ENCODE results near the gene UVRAG. TPM values are rescaled to one million over a fixed set of nuclear protein-coding genes. Genes with fewer than 3 reads are reported as not detected.
"Not testable (repeated sequence)": the region's sequence is repeated elsewhere in the genome, so short reads cannot be mapped to it uniquely, and the experiment has no call there.

UVRAG gene
- total RNA-seq, 2 experiments from 2014 or later: 18.2 to 19.9 TPM

GRCh38 chr11:75959540-75959939 is 144.5 kb downstream of the UVRAG start:
- no peaks in the 10 kb centered on the region for H3K4me1 Mint-ChIP-seq
- no peaks in the 10 kb centered on the region for H3K9me3 Mint-ChIP-seq
- CTCF ChIA-PET: no interaction called here
- peaks cover 6% of the 10 kb centered on the region for H3K36me3 Mint-ChIP-seq (ENCODE audit: low read depth)
- DNase-seq: no peak
- POLR2A ChIA-PET: no interaction called here
- no peak overlapping the region for H3K4me3 Mint-ChIP-seq
- no peaks in the 10 kb centered on the region for H3K27me3 Mint-ChIP-seq
- H3K27ac Mint-ChIP-seq: no peak overlapping the region

DNA sequence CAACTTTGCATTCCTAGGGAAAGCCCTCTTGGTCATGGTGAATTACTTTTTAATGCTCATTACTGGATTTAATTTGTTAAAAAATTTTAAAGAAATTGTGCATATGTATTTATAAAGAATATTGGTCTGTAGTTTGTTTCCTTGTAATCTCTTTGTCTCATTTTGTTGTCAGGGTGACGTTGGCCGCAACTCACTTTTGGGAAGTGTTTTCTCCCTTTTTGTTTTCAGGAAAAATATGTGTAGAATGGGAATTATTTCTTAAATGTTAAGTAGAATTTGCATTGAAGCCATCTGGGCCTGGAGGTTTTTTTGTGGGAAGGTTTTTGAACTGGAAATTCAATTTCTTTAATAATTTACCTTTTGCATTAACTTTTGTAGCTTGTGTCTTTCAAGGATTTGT is 149.1 kb downstream of the UVRAG start:
- POLR2A ChIA-PET: no interaction called here
- Mint-ChIP-seq H3K27me3 (no peaks in the 10 kb centered on the region), H3K4me1 (no peaks in the 10 kb centered on the region), H3K36me3 (ENCODE audit: low read depth) (no peaks in the 10 kb centered on the region), H3K27ac (no peak overlapping the region), H3K9me3 (no peaks in the 10 kb centered on the region), H3K4me3 (no peak overlapping the region)
- no peak for DNase-seq
- CTCF ChIA-PET: no interaction called here

DNA sequence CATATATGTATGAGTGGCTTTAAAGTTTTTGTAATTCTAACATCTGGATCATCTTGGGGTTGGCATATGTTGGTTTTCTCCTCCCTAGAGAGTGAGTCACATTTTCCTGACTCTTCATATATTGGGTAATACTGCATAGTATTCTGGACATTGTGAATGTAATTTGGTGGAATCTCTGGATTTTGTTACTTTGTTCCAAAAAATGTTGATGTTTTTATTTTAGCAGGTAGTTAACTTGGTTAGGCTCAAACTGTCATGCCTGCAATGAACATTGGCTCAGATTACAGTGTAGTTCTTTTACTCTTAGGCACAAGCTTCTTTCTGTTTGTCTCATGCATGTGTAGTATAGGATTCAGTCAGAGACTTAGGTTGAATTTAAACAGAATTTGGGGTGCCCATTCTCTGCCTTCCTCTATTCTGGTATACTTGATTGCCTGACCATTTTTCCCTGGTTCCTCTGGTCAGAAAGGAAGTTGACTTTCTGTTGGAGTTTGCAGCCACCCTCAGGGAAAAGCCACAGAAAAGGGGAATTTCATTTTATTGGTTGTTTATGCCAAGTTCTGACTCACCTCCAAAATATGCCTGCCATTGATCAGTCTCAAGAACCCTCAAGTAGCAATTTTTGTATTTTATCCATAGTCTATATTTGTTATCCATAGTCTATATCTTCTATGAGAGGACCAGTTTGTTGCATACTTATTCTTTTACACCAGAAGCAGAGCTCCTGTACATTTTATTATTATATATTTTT is 151.7 kb downstream of the UVRAG start:
- no peaks in the 10 kb centered on the region for H3K27me3 Mint-ChIP-seq
- H3K36me3 Mint-ChIP-seq (ENCODE audit: low read depth): no peaks in the 10 kb centered on the region
- ChIA-PET POLR2A (no interaction called here), CTCF (no interaction called here)
- no peaks in the 10 kb centered on the region for H3K4me1 Mint-ChIP-seq
- no peak for DNase-seq
- no peaks in the 10 kb centered on the region for H3K9me3 Mint-ChIP-seq
- H3K27ac Mint-ChIP-seq: no peak overlapping the region
- no peak overlapping the region for H3K4me3 Mint-ChIP-seq

- peaks cover 7% of the 10 kb centered on the region for H3K9me3 Mint-ChIP-seq
- no peaks in the 10 kb centered on the region for H3K27me3 Mint-ChIP-seq
- DNase-seq: no peak
- no peak overlapping the region for H3K4me3 Mint-ChIP-seq
- no peaks in the 10 kb centered on the region for H3K4me1 Mint-ChIP-seq
- ChIA-PET POLR2A (no interaction called here), CTCF (no interaction called here)
- H3K36me3 Mint-ChIP-seq (ENCODE audit: low read depth): peaks cover 6% of the 10 kb centered on the region
- H3K27ac Mint-ChIP-seq: no peak overlapping the region
These were observed 153.1 kb downstream of the UVRAG start for GRCh38 chr11:75968021-75968625.

DNA sequence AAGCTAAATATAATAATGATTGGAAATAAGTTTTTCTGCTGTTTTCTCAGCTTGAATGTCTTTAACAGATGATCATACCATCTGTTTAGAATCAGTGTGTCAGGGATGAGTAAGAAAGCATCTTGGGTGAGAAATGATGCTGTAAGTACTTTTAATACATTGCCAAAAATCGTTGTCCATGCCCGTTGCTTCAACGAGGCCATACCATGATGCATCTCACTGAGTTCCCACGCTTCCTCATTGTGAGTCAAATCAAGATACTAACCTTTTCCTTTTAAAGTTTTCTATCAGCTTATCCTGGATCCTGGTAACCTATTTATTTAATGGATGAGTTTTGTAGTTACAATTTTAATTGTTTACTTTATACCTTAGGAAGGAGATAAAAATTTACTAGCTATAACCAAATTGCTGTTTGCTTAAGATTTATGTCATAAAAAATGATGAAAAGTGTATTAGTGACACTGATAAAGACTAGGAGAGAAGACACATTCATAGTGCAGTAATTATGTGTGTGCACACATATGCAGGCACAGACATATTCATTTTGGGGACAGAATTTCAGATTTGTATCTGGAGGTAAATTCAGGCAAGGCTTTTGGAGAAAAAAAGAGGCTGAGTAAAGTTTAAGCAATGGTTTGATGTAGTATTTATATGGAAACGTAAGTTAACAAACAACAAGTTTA is 154.8 kb downstream of the UVRAG start:
- Mint-ChIP-seq H3K4me1 (no peaks in the 10 kb centered on the region), H3K36me3 (ENCODE audit: low read depth) (peaks cover 13% of the 10 kb centered on the region), H3K27ac (no peak overlapping the region), H3K4me3 (no peak overlapping the region), H3K9me3 (peaks cover 14% of the 10 kb centered on the region), H3K27me3 (no peaks in the 10 kb centered on the region)
- ChIA-PET POLR2A (no interaction called here), CTCF (interaction anchor here (0.5 kb wide), 1 partner anchor 67 kb away, joined by 3 read pairs; no protein-coding TSS in a partner anchor)
- no peak for DNase-seq

GRCh38 chr11:75973710-75974109 is 158.7 kb downstream of the UVRAG start:
- H3K4me3 Mint-ChIP-seq, CTCF ChIA-PET, H3K4me1 Mint-ChIP-seq, H3K27me3 Mint-ChIP-seq, DNase-seq, H3K27ac Mint-ChIP-seq, POLR2A ChIA-PET: not testable (repeated sequence)
- peaks cover 17% of the 10 kb centered on the region for H3K36me3 Mint-ChIP-seq (ENCODE audit: low read depth)
- peaks cover 14% of the 10 kb centered on the region for H3K9me3 Mint-ChIP-seq

DNA sequence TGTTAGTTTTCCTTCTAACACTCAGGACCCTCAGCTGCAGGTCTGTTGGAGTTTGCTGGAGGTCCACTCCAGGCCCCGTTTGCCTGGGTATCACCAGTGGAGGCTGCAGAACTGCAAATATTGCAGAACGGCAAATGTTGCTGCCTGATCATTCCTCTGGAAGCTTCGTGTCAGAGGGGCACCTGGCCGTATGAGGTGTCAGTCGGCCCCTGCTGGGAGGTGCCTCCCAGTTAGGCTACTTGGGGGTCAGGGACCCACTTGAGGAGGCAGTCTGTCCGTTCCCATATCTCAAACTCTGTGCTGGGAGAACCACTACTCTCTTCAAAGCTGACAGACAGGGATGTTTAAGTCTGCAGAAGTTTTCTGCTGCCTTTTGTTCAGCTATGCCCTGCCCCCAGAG is 164.1 kb downstream of the UVRAG start:
- POLR2A ChIA-PET, H3K27ac Mint-ChIP-seq, DNase-seq, H3K4me3 Mint-ChIP-seq, H3K27me3 Mint-ChIP-seq, H3K9me3 Mint-ChIP-seq, H3K4me1 Mint-ChIP-seq: not testable (repeated sequence)
- H3K36me3 Mint-ChIP-seq (ENCODE audit: low read depth): peaks cover 14% of the 10 kb centered on the region
- CTCF ChIA-PET: interaction anchor here (0.6 kb wide), 1 partner anchor 131 kb away, joined by 3 read pairs; no protein-coding TSS in a partner anchor

DNA sequence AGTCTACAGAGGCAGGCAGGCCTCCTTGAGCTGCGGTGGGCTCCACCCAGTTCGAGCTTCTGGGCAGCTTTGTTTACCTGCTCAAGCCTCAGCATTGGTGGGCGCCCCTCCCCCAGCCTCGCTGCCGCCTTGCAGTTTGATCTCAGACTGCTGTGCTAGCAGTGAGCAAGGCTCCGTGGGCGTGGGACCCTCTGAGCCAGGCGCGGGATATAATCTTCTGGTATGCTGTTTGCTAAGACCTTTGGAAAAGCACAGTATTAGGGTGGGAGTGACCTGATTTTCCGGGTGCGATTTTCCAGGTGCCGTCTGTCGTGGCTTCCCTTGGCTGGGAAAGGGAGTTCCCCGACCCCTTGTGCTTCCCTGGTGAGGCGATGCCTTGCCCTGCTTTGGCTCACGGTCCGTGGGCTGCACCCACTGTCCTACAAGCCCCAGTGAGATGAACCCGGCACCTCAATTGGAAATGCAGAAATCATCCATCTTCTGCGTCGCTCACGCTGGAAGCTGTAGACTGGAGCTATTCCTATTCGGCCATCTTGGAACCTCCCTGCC is 164.5 kb downstream of the UVRAG start:
- peaks cover 18% of the 10 kb centered on the region for H3K36me3 Mint-ChIP-seq (ENCODE audit: low read depth)
- H3K27me3 Mint-ChIP-seq, H3K4me1 Mint-ChIP-seq, CTCF ChIA-PET, H3K4me3 Mint-ChIP-seq, DNase-seq, H3K9me3 Mint-ChIP-seq, POLR2A ChIA-PET, H3K27ac Mint-ChIP-seq: not testable (repeated sequence)

GRCh38 chr11:75980031-75980430 is 165.0 kb downstream of the UVRAG start:
- ChIA-PET POLR2A (no interaction called here), CTCF (no interaction called here)
- no peak for DNase-seq
- Mint-ChIP-seq H3K36me3 (ENCODE audit: low read depth) (peaks cover 19% of the 10 kb centered on the region), H3K27ac (peak overlapping the region; percentile 26), H3K4me1 (no peaks in the 10 kb centered on the region), H3K27me3 (peaks cover 2% of the 10 kb centered on the region), H3K9me3 (no peaks in the 10 kb centered on the region), H3K4me3 (no peak overlapping the region)

DNA sequence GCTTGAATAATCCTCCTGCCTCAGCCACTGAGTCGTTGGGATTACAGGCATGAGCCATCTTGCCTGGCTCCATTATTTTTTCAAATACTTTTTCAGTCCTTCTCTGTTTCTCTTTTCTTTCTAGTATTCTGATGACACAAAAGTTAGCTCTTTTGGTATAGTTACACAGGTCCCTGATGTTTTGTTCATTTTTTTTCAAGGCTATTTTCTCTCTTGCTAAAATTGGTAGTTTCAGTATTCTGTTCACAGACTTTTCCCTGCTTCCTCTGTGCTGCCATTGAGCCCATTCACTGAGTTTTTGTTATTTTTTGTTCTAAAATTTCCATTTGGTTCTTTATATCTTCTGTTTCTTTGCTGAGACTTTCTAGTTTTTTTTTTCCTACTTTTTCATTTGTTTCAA is 166.5 kb downstream of the UVRAG start:
- Mint-ChIP-seq H3K4me1 (no peaks in the 10 kb centered on the region), H3K9me3 (no peaks in the 10 kb centered on the region), H3K4me3 (no peak overlapping the region), H3K36me3 (ENCODE audit: low read depth) (peaks cover 19% of the 10 kb centered on the region), H3K27me3 (no peaks in the 10 kb centered on the region), H3K27ac (no peak overlapping the region)
- ChIA-PET POLR2A (no interaction called here), CTCF (interaction anchor here (0.5 kb wide), 1 partner anchor 641 kb away, joined by 3 read pairs; no protein-coding TSS in a partner anchor)
- no peak for DNase-seq

DNA sequence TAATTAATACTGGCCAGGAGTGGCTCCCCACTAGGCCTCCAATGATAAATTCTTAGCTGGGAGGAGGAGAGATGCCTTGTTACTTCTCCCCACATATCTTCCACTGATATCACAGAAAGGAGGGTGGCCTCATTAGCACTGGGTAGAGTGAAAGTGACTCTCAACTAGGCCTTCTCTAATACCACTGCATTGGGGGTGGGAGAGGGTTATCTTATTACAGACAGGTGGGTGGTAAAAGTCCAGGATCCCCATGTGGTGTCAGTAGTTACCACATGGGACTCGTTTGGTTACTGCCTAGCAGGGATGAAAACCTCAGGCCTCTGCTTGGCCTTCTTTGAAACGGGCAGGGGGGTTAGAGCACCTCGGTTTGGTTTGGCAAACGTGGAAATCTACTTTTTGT is 167.3 kb downstream of the UVRAG start:
- Mint-ChIP-seq H3K27me3 (no peaks in the 10 kb centered on the region), H3K4me3 (no peak overlapping the region), H3K36me3 (ENCODE audit: low read depth) (peaks cover 19% of the 10 kb centered on the region), H3K4me1 (no peaks in the 10 kb centered on the region), H3K9me3 (no peaks in the 10 kb centered on the region), H3K27ac (no peak overlapping the region)
- ChIA-PET CTCF (no interaction called here), POLR2A (no interaction called here)
- DNase-seq: no peak

DNA sequence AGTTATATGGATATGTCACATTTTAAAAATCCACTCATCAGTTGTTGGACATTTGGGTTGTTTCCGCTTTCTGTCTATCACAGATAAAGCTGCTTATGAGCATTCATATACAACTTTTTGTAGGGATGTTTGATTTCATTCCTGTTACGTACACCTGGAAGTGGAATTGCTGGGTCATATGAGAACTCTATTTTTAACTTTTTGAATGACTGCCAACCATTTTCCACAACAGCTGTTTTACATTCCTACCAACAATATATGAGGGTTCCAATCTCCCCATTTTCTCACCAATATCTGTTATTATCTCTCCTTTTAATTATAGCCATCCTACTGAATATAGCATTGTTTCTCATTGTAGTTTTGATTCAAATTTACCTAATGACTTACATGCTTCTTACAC is 172.0 kb downstream of the UVRAG start:
- no peaks in the 10 kb centered on the region for H3K9me3 Mint-ChIP-seq
- peaks cover 4% of the 10 kb centered on the region for H3K4me1 Mint-ChIP-seq
- ChIA-PET CTCF (no interaction called here), POLR2A (no interaction called here)
- H3K4me3 Mint-ChIP-seq: no peak overlapping the region
- H3K36me3 Mint-ChIP-seq (ENCODE audit: low read depth): peaks cover 12% of the 10 kb centered on the region
- no peak for DNase-seq
- no peaks in the 10 kb centered on the region for H3K27me3 Mint-ChIP-seq
- H3K27ac Mint-ChIP-seq: no peak overlapping the region

DNA sequence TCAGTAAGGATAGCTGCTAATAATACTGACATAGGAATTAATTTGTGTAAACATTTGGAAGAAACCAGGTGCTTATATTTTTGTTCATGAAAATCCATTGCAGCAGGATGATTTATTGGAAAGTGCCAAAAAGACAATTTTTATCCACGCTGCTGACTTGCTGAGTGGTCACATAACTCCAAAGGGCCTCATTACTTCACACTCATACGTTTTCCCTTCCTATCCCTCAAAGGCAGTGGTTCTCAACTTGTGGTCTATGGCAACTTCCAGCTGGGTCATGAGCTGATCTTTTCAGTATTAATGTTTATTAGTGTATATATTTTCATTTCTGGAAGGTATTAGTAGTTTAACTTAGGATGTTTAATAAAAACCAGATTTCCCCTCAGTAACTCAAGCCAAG is 178.1 kb downstream of the UVRAG start:
- ChIA-PET POLR2A (no interaction called here), CTCF (no interaction called here)
- Mint-ChIP-seq H3K4me1 (peaks cover 4% of the 10 kb centered on the region), H3K4me3 (no peak overlapping the region), H3K27me3 (no peaks in the 10 kb centered on the region), H3K9me3 (no peaks in the 10 kb centered on the region), H3K27ac (no peak overlapping the region), H3K36me3 (ENCODE audit: low read depth) (no peaks in the 10 kb centered on the region)
- DNase-seq: no peak
